A549 (cell line): ENCODE data around the gene GAMT. TPM values are rescaled to one million over a fixed set of nuclear protein-coding genes. Genes with fewer than 3 reads are reported as not detected.

Experiments used
- ATAC-seq, 2 experiments: fragments of 200-7000 bp in 1 of 2; fragments of >200 bp in 1 of 2; cut with Nextera tagmentation in 1 of 2; cut with Tn5 transposase in 1 of 2; 3 replicates each; pipeline versions ENCODE4 v1.8.0 to v1.9.1; 2018 to 2020; ENCODE audit warnings: mild to moderate bottlenecking in 1 of 2, moderate library complexity in 1 of 2
- CTCF ChIA-PET: fragments of 300-600 bp; sonication (Branson Sonifier 250); formaldehyde crosslinking; extraction: SDS; loops from one replicate; lab custom pipeline; 2021; ENCODE audit warnings: antibody characterized with exemption, inconsistent platforms; lab: Yijun Ruan, JAX
- POLR2A ChIA-PET: fragments of 350-600 bp; formaldehyde crosslinking; extraction: SDS; loops from one replicate; lab custom pipeline; 2021; ENCODE audit warnings: antibody characterized with exemption, inconsistent platforms; lab: Yijun Ruan, JAX
- DNase-seq, 2 experiments: peaks; one replicate each; pipeline versions ENCODE4 v3.0.0 to v3.0.0-alpha.2; 2011 to 2016; ENCODE audit warnings: low read depth in 1 of 2, low spot score in 1 of 2
- FAIRE-seq: peaks from 2 replicates; lab custom pipeline; 2011; peaks lifted over from hg19 to GRCh38; lab: Jason Lieb, UNC
- H3K27ac ChIP-seq, 2 experiments: fragments of >200 bp; sonication (Bioruptor Twin); formaldehyde crosslinking; 3 replicates each; pipeline ENCODE4 v1.5.1; 2016 to 2017
- H3K4me1 ChIP-seq: fragments of >200 bp; sonication (Bioruptor Twin); formaldehyde crosslinking; 3 replicates; pipeline ENCODE4 v1.6.1; 2016
- H3K4me2 ChIP-seq: fragments of >200 bp; sonication (Bioruptor Twin); formaldehyde crosslinking; 3 replicates; pipeline ENCODE4 v1.6.1; 2016
- H3K4me3 ChIP-seq: fragments of >200 bp; sonication (Bioruptor Twin); formaldehyde crosslinking; 3 replicates; pipeline ENCODE4 v1.5.1; 2016
- H3K9me3 ChIP-seq: fragments of >200 bp; sonication (Bioruptor Twin); formaldehyde crosslinking; 3 replicates; pipeline ENCODE4 v1.6.1; 2016
- ATOH8 ChIP-seq: fragments of 250-450 bp; sonication (Bioruptor Pico); IDR thresholded peaks from 2 replicates; pipeline ENCODE4 v1.5.0; 2020; ENCODE audit warnings: low read depth, mild to moderate bottlenecking, moderate library complexity
- BHLHE40 ChIP-seq: IDR thresholded peaks from 2 replicates; pipeline ENCODE4 v1.6.1; 2012; ENCODE audit warnings: low read depth, low read length, inconsistent platforms
- CBX2 ChIP-seq: fragments of 200-600 bp; sonication (generic); IDR thresholded peaks from 2 replicates; pipeline ENCODE4 v1.6.1; 2016; ENCODE audit warnings: low read depth, mild to moderate bottlenecking, borderline replicate concordance
- CBX8 ChIP-seq: fragments of 200-600 bp; sonication (generic); IDR thresholded peaks from 2 replicates; pipeline ENCODE4 v1.6.1; 2016
- CEBPB ChIP-seq, 2 experiments: fragments of >200 bp in 1 of 2; sonication (Bioruptor Twin) in 1 of 2; formaldehyde crosslinking in 1 of 2; IDR thresholded peaks; 2 replicates each; pipeline ENCODE4 v1.6.1; 2012 to 2016
- CHD4 ChIP-seq: fragments of 200-600 bp; sonication (generic); IDR thresholded peaks from 2 replicates; pipeline ENCODE4 v1.6.1; 2016; ENCODE audit warnings: antibody characterized with exemption, mild to moderate bottlenecking, borderline replicate concordance
- EHF ChIP-seq: fragments of 250-450 bp; sonication (Bioruptor Pico); IDR thresholded peaks from 2 replicates; pipeline ENCODE4 v1.5.0; 2020; ENCODE audit warnings: mild to moderate bottlenecking
- EHMT2 ChIP-seq: fragments of 200-600 bp; sonication (generic); IDR thresholded peaks from 2 replicates; pipeline ENCODE4 v1.6.1; 2016; ENCODE audit warnings: antibody characterized with exemption, low read depth, mild to moderate bottlenecking, moderate library complexity
- ELK1 ChIP-seq: fragments of 150-350 bp; IDR thresholded peaks from 2 replicates; pipeline ENCODE4 v1.6.1; 2014; ENCODE audit warnings: low read depth, mild to moderate bottlenecking, low read length
- ESRRA ChIP-seq: fragments of 150-350 bp; IDR thresholded peaks from 2 replicates; pipeline ENCODE4 v1.6.1; 2014; ENCODE audit warnings: mild to moderate bottlenecking, low read length, borderline replicate concordance
- FOSB ChIP-seq: fragments of 250-450 bp; sonication (Bioruptor Pico); IDR thresholded peaks from 2 replicates; pipeline ENCODE4 v1.5.0; 2020; ENCODE audit warnings: mild to moderate bottlenecking, moderate library complexity
- FOSL2 ChIP-seq, 2 experiments: fragments of 450-650 bp in 1 of 2; fragments of >200 bp in 1 of 2; sonication (Bioruptor Twin) in 1 of 2; formaldehyde crosslinking; IDR thresholded peaks; 2 replicates each; pipeline versions ENCODE4 v1.5.0 to v1.6.1; 2016 to 2020; ENCODE audit warnings: mild to moderate bottlenecking in 1 of 2, moderate library complexity in 1 of 2
- FOXS1 ChIP-seq: fragments of 250-450 bp; sonication (Bioruptor Pico); IDR thresholded peaks from 2 replicates; pipeline ENCODE4 v1.5.0; 2020; ENCODE audit warnings: mild to moderate bottlenecking, moderate library complexity
- GATA3 ChIP-seq: IDR thresholded peaks from 2 replicates; pipeline ENCODE4 v1.6.1; 2012; ENCODE audit warnings: borderline replicate concordance
- HES2 ChIP-seq: fragments of >200 bp; sonication (Bioruptor Twin); formaldehyde crosslinking; IDR thresholded peaks from 2 replicates; pipeline ENCODE4 v1.6.1; 2016
- HEYL ChIP-seq: fragments of 250-450 bp; sonication (Bioruptor Pico); IDR thresholded peaks from 2 replicates; pipeline ENCODE4 v1.8.0; 2021; ENCODE audit warnings: mild to moderate bottlenecking, moderate library complexity
- HOXB13 ChIP-seq: fragments of 250-450 bp; sonication (Bioruptor Pico); IDR thresholded peaks from 2 replicates; pipeline ENCODE4 v1.5.0; 2020; ENCODE audit warnings: low read depth, mild to moderate bottlenecking, moderate library complexity
- HOXB5 ChIP-seq: fragments of 250-450 bp; sonication (Bioruptor Pico); IDR thresholded peaks from 2 replicates; pipeline ENCODE4 v1.5.0; 2020; ENCODE audit warnings: mild to moderate bottlenecking, moderate library complexity
- JUN ChIP-seq, 2 experiments: fragments of >200 bp; sonication (Bioruptor Twin); formaldehyde crosslinking; IDR thresholded peaks; 2 replicates in 1 of 2; 3 replicates in 1 of 2; pipeline ENCODE4 v1.6.1; 2016 to 2017
- JUNB ChIP-seq: fragments of >200 bp; sonication (Bioruptor Twin); formaldehyde crosslinking; IDR thresholded peaks from 2 replicates; pipeline ENCODE4 v1.6.1; 2016
- KDM1A ChIP-seq: fragments of 200-600 bp; sonication (generic); IDR thresholded peaks from 2 replicates; pipeline ENCODE4 v1.6.1; 2016; ENCODE audit warnings: low read depth, mild to moderate bottlenecking
- KDM5A ChIP-seq: fragments of 200-600 bp; sonication (generic); IDR thresholded peaks from 2 replicates; pipeline ENCODE4 v1.6.1; 2016; ENCODE audit warnings: antibody characterized with exemption, mild to moderate bottlenecking
- MAFK ChIP-seq: fragments of 450-650 bp; IDR thresholded peaks from 2 replicates; pipeline ENCODE4 v1.6.1; 2014; ENCODE audit not compliant: partially characterized antibody
- MAZ ChIP-seq: fragments of 150-350 bp; IDR thresholded peaks from 2 replicates; pipeline ENCODE4 v1.6.1; 2014; ENCODE audit warnings: antibody characterized with exemption, low read depth, low read length, borderline replicate concordance
- NFE2L2 ChIP-seq: fragments of 150-350 bp; conservative IDR thresholded peaks from 2 replicates; pipeline ENCODE4 v1.6.1; 2014; ENCODE audit warnings: low read length
- PHF8 ChIP-seq: fragments of 200-600 bp; sonication (generic); IDR thresholded peaks from 2 replicates; pipeline ENCODE4 v1.6.1; 2016; ENCODE audit warnings: low read depth, mild to moderate bottlenecking, antibody characterized with exemption, moderate library complexity, borderline replicate concordance
- POLR2A ChIP-seq: IDR thresholded peaks from 2 replicates; pipeline ENCODE4 v1.6.1; 2012; ENCODE audit warnings: mild to moderate bottlenecking, low read length
- RAD21 ChIP-seq, 2 experiments: fragments of >200 bp in 1 of 2; sonication (Bioruptor Twin) in 1 of 2; formaldehyde crosslinking in 1 of 2; IDR thresholded peaks in 1 of 2; conservative IDR thresholded peaks in 1 of 2; 2 replicates in 1 of 2; 3 replicates in 1 of 2; pipeline ENCODE4 v1.6.1; 2012 to 2018; ENCODE audit warnings: inconsistent platforms in 1 of 2
- RARB ChIP-seq: fragments of 250-450 bp; sonication (Bioruptor Pico); IDR thresholded peaks from 2 replicates; pipeline ENCODE4 v1.8.0; 2021; ENCODE audit warnings: mild to moderate bottlenecking, moderate library complexity
- REST ChIP-seq: fragments of 200-600 bp; sonication (generic); IDR thresholded peaks from 2 replicates; pipeline ENCODE4 v1.6.1; 2016; ENCODE audit warnings: antibody characterized with exemption, mild to moderate bottlenecking, moderate library complexity
- RFX5 ChIP-seq: fragments of 450-650 bp; IDR thresholded peaks from 2 replicates; pipeline ENCODE4 v1.7.1; 2014; ENCODE audit warnings: antibody characterized with exemption, mild to moderate bottlenecking, moderate library complexity
- RNF2 ChIP-seq: fragments of 200-600 bp; sonication (generic); IDR thresholded peaks from 2 replicates; pipeline ENCODE4 v1.6.1; 2016; ENCODE audit warnings: low read depth, mild to moderate bottlenecking, antibody characterized with exemption, moderate library complexity, borderline replicate concordance
- SMC3 ChIP-seq: fragments of >200 bp; sonication (Bioruptor Twin); formaldehyde crosslinking; IDR thresholded peaks from 3 replicates; pipeline ENCODE4 v1.6.1; 2018; ENCODE audit warnings: inconsistent platforms
- TFCP2L1 ChIP-seq: fragments of 250-450 bp; sonication (Bioruptor Pico); IDR thresholded peaks from 2 replicates; pipeline ENCODE4 v1.5.0; 2021; ENCODE audit warnings: mild to moderate bottlenecking
- ZC3H11A ChIP-seq: fragments of 450-650 bp; IDR thresholded peaks from 2 replicates; pipeline ENCODE4 v1.6.1; 2014; ENCODE audit warnings: antibody characterized with exemption, mild to moderate bottlenecking
- ZFP36 ChIP-seq: fragments of 450-650 bp; IDR thresholded peaks from 2 replicates; pipeline ENCODE4 v1.6.1; 2014; ENCODE audit warnings: borderline replicate concordance; ENCODE audit not compliant: partially characterized antibody
- ZSCAN20 ChIP-seq: fragments of 250-450 bp; sonication (Bioruptor Pico); IDR thresholded peaks from 2 replicates; pipeline ENCODE4 v1.8.0; 2022; ENCODE audit warnings: mild to moderate bottlenecking, moderate library complexity
- WGBS: methylation state at CpG from one replicate; pipeline ENCODE4 v1.1.6; 2017; ENCODE audit errors: missing lambda C conversion rate; 5-methylcytosine and 5-hydroxymethylcytosine counted together
- polyA plus RNA-seq, 4 experiments: library from polyadenylated mRNA; depleted of rRNA in 3 of 4; stranded (reverse); fragments of >200 nt; fragmentation: RNase III in 1 of 4; extraction: RNeasy Plus Mini Kit Qiagen cat#74134 plus additional on column Dnase treatment in 1 of 4; gene quantifications; 2 replicates in 3 of 4; 3 replicates in 1 of 4; pipeline ENCODE4 v1.2.3, GENCODE V29; 2011 to 2017

Gene GAMT
- polyA plus RNA-seq, 2 of the 4 experiments (the other 2 are of a cell fraction) = 13.6 to 26.0 TPM

- POLR2A ChIA-PET = no interaction called here
- 5% methylated on average over 25 of the region's 100 CpGs for WGBS
- H3K4me2 ChIP-seq = peak within 1 kb of the TSS; percentile 90
- H3K27ac ChIP-seq = peak within 1 kb of the TSS; percentile 93 to 99
- ATAC-seq (peak; percentile 81 to 85), DNase-seq (peak; percentile 59 to 96), FAIRE-seq (no peak)
- H3K4me3 ChIP-seq = peak within 1 kb of the TSS; percentile 93
- H3K9me3 ChIP-seq = no peaks in the 10 kb centered on the region
- CTCF ChIA-PET = interaction anchor here (0.7 to 1.9 kb wide), 3 partner anchors 11 to 18 kb away, joined by 3 to 5 read pairs (median 3); no protein-coding TSS in a partner anchor
- peaks cover 26% of the 10 kb centered on the region for H3K4me1 ChIP-seq
- TF ChIP-seq ZSCAN20 (no peak), HOXB13 (CRISPR knock-in tag) (no peak), TFCP2L1 (CRISPR knock-in tag) (no peak), CBX8 (no peak), KDM5A (no peak), ZFP36 (no peak), RNF2 (no peak), ESRRA (no peak), JUNB (no peak), ATOH8 (CRISPR knock-in tag) (no peak), MAFK (no peak), GATA3 (peak; percentile 47; the same call in 1 of the 2 replicates), HES2 (no peak), RAD21 (conservative IDR thresholded peaks at IDR 0.05 in 1 of 2, IDR thresholded peaks at IDR 0.05 in 1 of 2) (no peak), HEYL (CRISPR knock-in tag) (no peak), HOXB5 (CRISPR knock-in tag) (no peak), FOXS1 (no peak), PHF8 (peak; percentile 96), FOSL2 (IDR thresholded peaks at IDR 0.05) (no peak), FOSL2 (CRISPR knock-in tag; IDR thresholded peaks at IDR 0.05) (no peak; the same call in 1 of the 2 replicates), MAZ (no peak), KDM1A (no peak), POLR2A (peak; percentile 93), CHD4 (no peak), REST (peak; percentile 91), SMC3 (no peak), EHF (CRISPR knock-in tag) (no peak), CEBPB (IDR thresholded peaks at IDR 0.05) (no peak), RFX5 (no peak), JUN (IDR thresholded peaks at IDR 0.05) (peak; percentile 72 to 96), ELK1 (no peak), FOSB (CRISPR knock-in tag) (0 out of 2 replicates have a peak, but pooled peaks have one; percentile 36), CBX2 (no peak), RARB (CRISPR knock-in tag) (no peak), NFE2L2 (no peak), BHLHE40 (no peak), ZC3H11A (no peak), EHMT2 (no peak)
Observed at GRCh38 chr19:1438035-1438932, 36.9 kb upstream of the GAMT start, which contains the start of gene RPS15. RPS15 (plus strand) TSS chr19:1438396; CDS start chr19:1438426, 30 bp downstream.
